GM20000 (cell line): ENCODE data around the gene P4HB.

Source experiments
- DNase-seq: peaks from one replicate; pipeline ENCODE4 v3.0.0; 2012; ENCODE audit warnings: low spot score
- TF ChIP-seq, protein P1 (sequence below): IDR thresholded peaks from 2 replicates; pipeline ENCODE4 v1.5.1; 2012; ENCODE audit warnings: mild to moderate bottlenecking, control low read depth; ENCODE audit errors: extremely low read depth, missing control alignments

The P4HB gene

DNA sequence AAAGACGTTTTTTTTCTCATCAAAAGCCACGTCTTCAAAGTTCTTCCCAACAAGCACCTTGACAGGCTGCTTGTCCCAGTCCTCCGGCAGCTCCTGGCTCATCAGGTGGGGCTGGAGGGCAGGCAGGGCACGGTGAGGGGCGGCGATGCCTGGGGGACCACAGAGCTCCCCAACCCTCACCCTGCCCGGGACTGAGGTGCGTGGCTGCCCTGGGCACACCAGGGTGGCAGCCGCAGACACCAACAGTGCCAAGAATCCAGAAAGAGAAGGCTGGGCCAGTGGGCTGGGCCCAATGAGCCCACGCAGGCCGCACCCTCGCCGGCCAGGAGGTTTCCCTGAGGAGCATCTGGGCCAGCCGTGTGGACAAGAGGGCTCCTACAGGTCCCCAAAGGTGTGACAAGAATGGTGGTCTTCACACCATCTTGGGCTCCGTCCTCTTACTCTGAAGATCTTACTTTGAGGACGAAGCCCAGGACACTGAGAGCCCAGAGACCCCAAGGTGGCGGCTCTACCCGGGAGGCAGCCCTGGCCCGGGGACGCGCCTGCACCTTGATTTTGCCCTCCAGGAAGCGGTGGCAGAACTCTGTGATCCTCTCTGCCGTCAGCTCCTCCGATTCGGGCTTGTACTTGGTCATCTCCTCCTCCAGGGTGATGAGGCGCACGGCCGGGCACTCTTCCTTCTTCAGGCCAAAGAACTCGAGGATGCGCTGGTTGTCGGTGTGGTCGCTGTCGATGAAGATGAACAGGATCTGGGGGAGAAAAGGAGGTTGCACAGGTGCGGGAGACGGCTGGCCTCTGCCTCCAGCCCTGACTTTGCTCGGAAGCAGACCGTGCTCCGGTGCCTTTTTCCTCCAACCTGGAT is 14.2 kb downstream of the P4HB start:
- DNase-seq = no peak
- TF ChIP-seq, protein P1, sequence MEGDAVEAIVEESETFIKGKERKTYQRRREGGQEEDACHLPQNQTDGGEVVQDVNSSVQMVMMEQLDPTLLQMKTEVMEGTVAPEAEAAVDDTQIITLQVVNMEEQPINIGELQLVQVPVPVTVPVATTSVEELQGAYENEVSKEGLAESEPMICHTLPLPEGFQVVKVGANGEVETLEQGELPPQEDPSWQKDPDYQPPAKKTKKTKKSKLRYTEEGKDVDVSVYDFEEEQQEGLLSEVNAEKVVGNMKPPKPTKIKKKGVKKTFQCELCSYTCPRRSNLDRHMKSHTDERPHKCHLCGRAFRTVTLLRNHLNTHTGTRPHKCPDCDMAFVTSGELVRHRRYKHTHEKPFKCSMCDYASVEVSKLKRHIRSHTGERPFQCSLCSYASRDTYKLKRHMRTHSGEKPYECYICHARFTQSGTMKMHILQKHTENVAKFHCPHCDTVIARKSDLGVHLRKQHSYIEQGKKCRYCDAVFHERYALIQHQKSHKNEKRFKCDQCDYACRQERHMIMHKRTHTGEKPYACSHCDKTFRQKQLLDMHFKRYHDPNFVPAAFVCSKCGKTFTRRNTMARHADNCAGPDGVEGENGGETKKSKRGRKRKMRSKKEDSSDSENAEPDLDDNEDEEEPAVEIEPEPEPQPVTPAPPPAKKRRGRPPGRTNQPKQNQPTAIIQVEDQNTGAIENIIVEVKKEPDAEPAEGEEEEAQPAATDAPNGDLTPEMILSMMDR = no peak

GRCh38 chr17:81845361-81845760 is 15.0 kb downstream of the P4HB start:
- no peak for DNase-seq
- TF ChIP-seq, protein P1 = no peak

- no peak for DNase-seq
- TF ChIP-seq, protein P1 = no peak
Observed at GRCh38 chr17:81844887-81845286, 15.4 kb downstream of the P4HB start.

- DNase-seq = no peak
- TF ChIP-seq, protein P1 = no peak
Observed at GRCh38 chr17:81844327-81844851, 15.9 kb downstream of the P4HB start.

DNA sequence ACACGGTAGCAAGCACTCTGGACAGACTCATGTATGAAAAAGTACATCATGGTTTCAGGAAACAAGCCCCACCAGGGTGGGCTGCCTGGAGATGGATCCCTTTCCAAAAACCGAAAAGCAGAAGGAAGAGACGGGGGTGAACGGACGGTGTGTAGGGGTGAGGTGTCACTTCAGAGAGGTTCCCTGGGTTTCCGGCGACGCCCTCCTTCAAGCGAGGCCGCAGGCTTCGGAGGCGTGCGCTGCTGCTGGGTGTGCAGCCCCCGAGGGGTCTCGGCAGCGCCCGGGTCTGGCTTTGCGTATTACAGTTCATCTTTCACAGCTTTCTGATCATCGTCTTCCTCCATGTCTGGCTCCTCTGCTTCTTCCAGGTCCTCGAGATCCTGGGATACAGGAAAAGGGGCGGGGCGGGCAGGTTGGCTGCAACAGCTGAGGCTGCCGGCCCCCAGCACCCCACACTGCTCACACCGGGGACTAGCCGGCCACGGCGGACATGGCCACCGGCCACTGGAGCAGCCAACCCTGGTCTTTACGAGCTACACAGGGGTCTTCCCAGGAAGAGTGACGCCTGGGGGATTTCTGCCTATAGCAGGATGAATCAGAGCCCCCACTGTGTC is 16.5 kb downstream of the P4HB start:
- TF ChIP-seq, protein P1 = no peak
- DNase-seq = no peak

GRCh38 chr17:81842725-81843504 is 17.4 kb downstream of the P4HB start:
- no peak for DNase-seq
- TF ChIP-seq, protein P1 = no peak
